ENCODE measurements around the gene PLEKHO2. TPM values are rescaled to one million over a fixed set of nuclear protein-coding genes. Genes with fewer than 3 reads are reported as not detected.

Gene PLEKHO2
- total RNA-seq, 1 donor from 2014 or later: 34.9 TPM

- no peak overlapping the region for H3K27ac ChIP-seq
- no peaks in the 10 kb centered on the region for H3K4me1 ChIP-seq
- intact Hi-C loops (cut with DNase I): no loop called here
- H3K27me3 ChIP-seq: no peaks in the 10 kb centered on the region
- DNase-seq (ENCODE audit: extremely low spot score in 2 of 2): no peak
- H3K36me3 ChIP-seq: no peaks in the 10 kb centered on the region
- no peak for TF ChIP-seq POLR2A (IDR thresholded peaks at IDR 0.05)
- TF ChIP-seq, protein P1, sequence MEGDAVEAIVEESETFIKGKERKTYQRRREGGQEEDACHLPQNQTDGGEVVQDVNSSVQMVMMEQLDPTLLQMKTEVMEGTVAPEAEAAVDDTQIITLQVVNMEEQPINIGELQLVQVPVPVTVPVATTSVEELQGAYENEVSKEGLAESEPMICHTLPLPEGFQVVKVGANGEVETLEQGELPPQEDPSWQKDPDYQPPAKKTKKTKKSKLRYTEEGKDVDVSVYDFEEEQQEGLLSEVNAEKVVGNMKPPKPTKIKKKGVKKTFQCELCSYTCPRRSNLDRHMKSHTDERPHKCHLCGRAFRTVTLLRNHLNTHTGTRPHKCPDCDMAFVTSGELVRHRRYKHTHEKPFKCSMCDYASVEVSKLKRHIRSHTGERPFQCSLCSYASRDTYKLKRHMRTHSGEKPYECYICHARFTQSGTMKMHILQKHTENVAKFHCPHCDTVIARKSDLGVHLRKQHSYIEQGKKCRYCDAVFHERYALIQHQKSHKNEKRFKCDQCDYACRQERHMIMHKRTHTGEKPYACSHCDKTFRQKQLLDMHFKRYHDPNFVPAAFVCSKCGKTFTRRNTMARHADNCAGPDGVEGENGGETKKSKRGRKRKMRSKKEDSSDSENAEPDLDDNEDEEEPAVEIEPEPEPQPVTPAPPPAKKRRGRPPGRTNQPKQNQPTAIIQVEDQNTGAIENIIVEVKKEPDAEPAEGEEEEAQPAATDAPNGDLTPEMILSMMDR (IDR thresholded peaks at IDR 0.05): no peak
- TF ChIP-seq POLR2AphosphoS5 (IDR thresholded peaks at IDR 0.05; ENCODE audit: insufficient read depth in 1 of 2, low read depth in 1 of 2): no peak
- H3K4me3 ChIP-seq: no peak overlapping the region
- H3K9me3 ChIP-seq: no peaks in the 10 kb centered on the region
Measured at GRCh38 chr15:64816452-64816851, 25.3 kb upstream of the PLEKHO2 start.

GRCh38 chr15:64824929-64825430, 16.7 kb upstream of the PLEKHO2 start:
- Histone ChIP-seq H3K36me3 (no peaks in the 10 kb centered on the region), H3K27ac (peak overlapping the region; percentile 25), H3K9me3 (no peaks in the 10 kb centered on the region), H3K4me3 (peak overlapping the region; percentile 43), H3K27me3 (no peaks in the 10 kb centered on the region), H3K4me1 (peaks cover 20% of the 10 kb centered on the region)
- intact Hi-C loops (cut with DNase I): no loop called here
- no peak for TF ChIP-seq POLR2AphosphoS5 (IDR thresholded peaks at IDR 0.05; ENCODE audit: insufficient read depth in 1 of 2, low read depth in 1 of 2)
- no peak for TF ChIP-seq POLR2A (IDR thresholded peaks at IDR 0.05)
- TF ChIP-seq, protein P1 (IDR thresholded peaks at IDR 0.05): no peak
- no peak for DNase-seq (ENCODE audit: extremely low spot score in 2 of 2)

DNA sequence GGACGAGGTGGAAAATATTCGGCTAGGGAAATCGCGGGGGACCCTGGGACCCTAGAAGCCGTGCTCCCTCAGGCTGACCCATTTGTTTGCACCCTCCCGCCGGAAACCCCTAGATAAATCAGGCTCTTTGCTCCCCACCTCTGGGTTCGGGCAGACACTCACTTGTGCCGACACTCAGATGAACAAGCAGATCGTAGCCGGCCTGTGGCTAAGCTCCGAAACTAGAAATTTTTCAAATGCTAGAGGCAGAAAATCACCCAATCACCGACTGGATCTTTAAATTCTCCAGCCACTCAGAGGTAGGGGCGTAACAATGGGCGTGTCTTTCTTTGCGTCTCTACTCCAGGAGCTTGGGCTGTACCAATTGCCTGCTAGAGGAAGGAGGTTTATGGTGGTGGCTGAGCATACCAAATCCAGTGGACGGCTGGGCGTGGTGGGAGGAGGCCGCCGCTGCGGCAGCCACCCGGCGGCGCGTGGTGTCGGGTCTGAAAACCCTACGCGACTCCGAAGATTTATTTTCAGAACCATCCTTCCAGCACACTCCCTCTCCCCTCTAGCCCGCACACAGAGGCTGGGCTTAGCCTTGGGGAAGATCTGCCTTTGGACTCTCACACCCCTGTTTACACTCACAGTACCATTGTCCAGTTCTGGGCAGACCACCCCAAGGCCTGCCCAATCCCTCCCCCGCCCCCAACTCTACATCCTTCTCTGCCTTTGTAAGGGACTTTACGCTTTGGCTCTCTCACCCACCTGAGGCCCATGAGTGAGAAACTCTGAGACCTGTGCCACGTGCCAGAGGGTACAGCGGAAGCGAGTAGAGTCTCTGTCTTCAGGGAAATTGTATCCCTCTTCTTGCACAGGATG, 16.1 kb upstream of the PLEKHO2 start, which contains the start of gene PIF1:
TSS of gene PIF1 (minus strand) at position 217 of the 864 bp plus-strand sequence. CDS start 1,312 bp downstream, outside the sequence.
- intact Hi-C loops (cut with DNase I): no loop called here
- Histone ChIP-seq H3K27ac (peak within 1 kb of the TSS; percentile 67), H3K4me3 (peak within 1 kb of the TSS; percentile 43), H3K4me1 (peaks cover 20% of the 10 kb centered on the region), H3K9me3 (no peaks in the 10 kb centered on the region), H3K36me3 (no peaks in the 10 kb centered on the region), H3K27me3 (no peaks in the 10 kb centered on the region)
- DNase-seq (ENCODE audit: extremely low spot score in 2 of 2): peak in 1 of 2 donors; percentile 95
- TF ChIP-seq POLR2A (IDR thresholded peaks at IDR 0.05) (peak; percentile 69 to 79), POLR2AphosphoS5 (IDR thresholded peaks at IDR 0.05; ENCODE audit: insufficient read depth in 1 of 2, low read depth in 1 of 2) (peak; percentile 90 to 92)
- TF ChIP-seq, protein P1 (IDR thresholded peaks at IDR 0.05): peak in 1 of 3 experiments; percentile 12

DNA sequence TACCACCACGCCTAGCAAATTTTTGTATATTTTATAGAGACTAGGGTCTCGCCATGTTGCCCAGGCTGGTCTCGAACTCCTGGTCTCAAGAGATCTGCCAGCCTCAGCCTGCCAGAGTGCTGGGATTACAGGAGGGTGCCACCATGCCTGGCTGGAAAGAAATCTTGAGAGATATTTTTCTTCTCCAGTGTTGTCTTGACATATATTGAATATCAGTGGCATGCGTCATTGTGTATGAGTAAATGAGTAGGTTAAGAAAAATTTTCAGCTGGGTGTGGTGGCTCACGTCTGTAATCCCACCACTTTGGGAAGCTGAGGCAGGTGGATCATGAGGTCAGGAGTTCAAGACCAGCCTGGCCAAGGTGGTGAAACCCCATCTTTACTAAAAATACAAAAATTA, 12.7 kb upstream of the PLEKHO2 start:
- intact Hi-C loops (cut with DNase I): no loop called here
- no peak for DNase-seq (ENCODE audit: extremely low spot score in 2 of 2)
- Histone ChIP-seq H3K4me1 (peaks cover 13% of the 10 kb centered on the region), H3K36me3 (no peaks in the 10 kb centered on the region), H3K27me3 (no peaks in the 10 kb centered on the region), H3K4me3 (no peak overlapping the region), H3K27ac (no peak overlapping the region), H3K9me3 (no peaks in the 10 kb centered on the region)
- TF ChIP-seq, protein P1 (IDR thresholded peaks at IDR 0.05): no peak
- no peak for TF ChIP-seq POLR2A (IDR thresholded peaks at IDR 0.05)
- TF ChIP-seq POLR2AphosphoS5 (IDR thresholded peaks at IDR 0.05; ENCODE audit: insufficient read depth in 1 of 2, low read depth in 1 of 2): no peak

DNA sequence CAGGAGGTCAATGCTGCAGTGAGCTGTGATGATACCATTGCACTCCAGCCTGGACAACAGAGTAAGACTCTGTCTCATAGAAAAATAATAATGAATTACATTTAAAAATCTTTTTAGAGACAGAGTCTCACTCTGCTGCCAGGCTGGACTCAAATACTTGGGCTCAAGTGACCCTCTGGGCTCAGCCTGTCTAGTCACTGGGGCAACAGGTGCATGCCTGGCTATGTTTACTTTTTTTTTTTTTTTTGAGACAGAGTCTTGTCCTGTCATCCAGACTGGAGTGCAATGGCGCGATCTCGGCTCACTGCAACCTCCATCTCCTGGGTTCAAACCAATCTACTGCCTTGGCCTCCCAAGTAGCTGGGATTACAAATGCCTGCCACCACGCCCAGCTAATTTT, 8.0 kb upstream of the PLEKHO2 start:
- DNase-seq (ENCODE audit: extremely low spot score in 2 of 2): no peak
- Histone ChIP-seq H3K9me3 (no peaks in the 10 kb centered on the region), H3K4me1 (no peaks in the 10 kb centered on the region), H3K36me3 (no peaks in the 10 kb centered on the region), H3K4me3 (no peak overlapping the region), H3K27ac (no peak overlapping the region), H3K27me3 (no peaks in the 10 kb centered on the region)
- intact Hi-C loops (cut with DNase I): no loop called here
- TF ChIP-seq POLR2AphosphoS5 (IDR thresholded peaks at IDR 0.05; ENCODE audit: insufficient read depth in 1 of 2, low read depth in 1 of 2): no peak
- TF ChIP-seq, protein P1 (IDR thresholded peaks at IDR 0.05): no peak
